ENCODE measurements around the gene C1orf232. TPM values are rescaled to one million over a fixed set of nuclear protein-coding genes. Genes with fewer than 3 reads are reported as not detected.

The C1orf232 gene
- total RNA-seq, 3 donors from 2014 or later (not counting 1 experiment from before 2014, with no cell fraction given): not detected

GRCh38 chr1:26125946-26126320, 42.8 kb downstream of the C1orf232 start:
- H3K4me3 ChIP-seq (ENCODE audit: low read length): no peak overlapping the region
- 29% methylated on average over 1 of the region's 1 CpG for WGBS (ENCODE audit: insufficient coverage)
- intact Hi-C loops (cut with micrococcal nuclease): loop anchor here (1.0 kb wide), 2 partner anchors 15 to 252 kb away; partner anchors contain the start of gene PDIK1L
- DNase-seq (no peak), ATAC-seq (no peak)
- H3K36me3 ChIP-seq (ENCODE audit: control insufficient read depth, insufficient read depth, low read length): peaks cover 6% of the 10 kb centered on the region
- H3K4me3 Mint-ChIP-seq: peak overlapping the region; percentile 61
- no peaks in the 10 kb centered on the region for H3K9me3 ChIP-seq (ENCODE audit: control insufficient read depth, insufficient read depth, low read length)
- no peak overlapping the region for H3K27ac ChIP-seq (ENCODE audit: low read length)
- H3K36me3 Mint-ChIP-seq: no peaks in the 10 kb centered on the region
- peaks cover 15% of the 10 kb centered on the region for H3K4me1 ChIP-seq (ENCODE audit: control insufficient read depth, insufficient read depth, low read length)
- H3K4me1 Mint-ChIP-seq: peaks cover 27% of the 10 kb centered on the region in 2 donors
- no peak for TF ChIP-seq CTCF (IDR thresholded peaks at IDR 0.05)
- peaks cover 30% of the 10 kb centered on the region for H3K27me3 ChIP-seq (ENCODE audit: control insufficient read depth, insufficient read depth, low read length)
- peaks cover 23 to 42% of the 10 kb centered on the region in 2 donors for H3K27me3 Mint-ChIP-seq (ENCODE audit: low read depth in 2 of 2)
- H3K9me3 Mint-ChIP-seq: no peaks in the 10 kb centered on the region
- peak overlapping the region; percentile 79 to 82 for H3K27ac Mint-ChIP-seq

GRCh38 chr1:26125382-26125781, 43.4 kb downstream of the C1orf232 start:
- H3K27ac Mint-ChIP-seq: no peak overlapping the region
- ATAC-seq (no peak), DNase-seq (no peak)
- Histone ChIP-seq H3K27me3 (ENCODE audit: control insufficient read depth, insufficient read depth, low read length) (peaks cover 26% of the 10 kb centered on the region), H3K9me3 (ENCODE audit: control insufficient read depth, insufficient read depth, low read length) (no peaks in the 10 kb centered on the region), H3K4me3 (ENCODE audit: low read length) (no peak overlapping the region), H3K4me1 (ENCODE audit: control insufficient read depth, insufficient read depth, low read length) (peaks cover 15% of the 10 kb centered on the region), H3K27ac (ENCODE audit: low read length) (no peak overlapping the region), H3K36me3 (ENCODE audit: control insufficient read depth, insufficient read depth, low read length) (peaks cover 8% of the 10 kb centered on the region)
- H3K36me3 Mint-ChIP-seq: no peaks in the 10 kb centered on the region
- peaks cover 23 to 36% of the 10 kb centered on the region in 2 donors for H3K27me3 Mint-ChIP-seq (ENCODE audit: low read depth in 2 of 2)
- H3K4me3 Mint-ChIP-seq: no peak overlapping the region
- peaks cover 27% of the 10 kb centered on the region in 2 donors for H3K4me1 Mint-ChIP-seq
- no peak for TF ChIP-seq CTCF (IDR thresholded peaks at IDR 0.05)
- intact Hi-C loops (cut with micrococcal nuclease): no loop called here
- H3K9me3 Mint-ChIP-seq: no peaks in the 10 kb centered on the region

- H3K4me3 ChIP-seq (ENCODE audit: low read length): no peak overlapping the region
- no peaks in the 10 kb centered on the region for H3K9me3 ChIP-seq (ENCODE audit: control insufficient read depth, insufficient read depth, low read length)
- H3K27ac ChIP-seq (ENCODE audit: low read length): no peak overlapping the region
- ATAC-seq (no peak), DNase-seq (no peak)
- peaks cover 15% of the 10 kb centered on the region for H3K4me1 ChIP-seq (ENCODE audit: control insufficient read depth, insufficient read depth, low read length)
- Mint-ChIP-seq H3K9me3 (no peaks in the 10 kb centered on the region), H3K4me3 (no peak overlapping the region), H3K27ac (no peak overlapping the region), H3K4me1 (peaks cover 27 to 28% of the 10 kb centered on the region in 2 donors), H3K27me3 (ENCODE audit: low read depth in 2 of 2) (peaks cover 20 to 30% of the 10 kb centered on the region in 2 donors), H3K36me3 (no peaks in the 10 kb centered on the region)
- WGBS (ENCODE audit: insufficient coverage): 94% methylated on average over 3 of the region's 4 CpGs
- H3K27me3 ChIP-seq (ENCODE audit: control insufficient read depth, insufficient read depth, low read length): peaks cover 20% of the 10 kb centered on the region
- H3K36me3 ChIP-seq (ENCODE audit: control insufficient read depth, insufficient read depth, low read length): peaks cover 9% of the 10 kb centered on the region
- no peak for TF ChIP-seq CTCF (IDR thresholded peaks at IDR 0.05)
- intact Hi-C loops (cut with micrococcal nuclease): no loop called here
Observed at GRCh38 chr1:26124418-26125331, 44.1 kb downstream of the C1orf232 start.
